HG02943 (cell line): Measurements from ENCODE around the gene IRF3.

ENCODE experiments used
- ATAC-seq: cut with Tn5 transposase; IDR thresholded peaks from one replicate; pipeline ENCODE4 v1.9.1; 2021; ENCODE audit warnings: mild to moderate bottlenecking, low read depth, moderate library complexity; ENCODE audit not compliant: unreplicated experiment

IRF3 gene

DNA sequence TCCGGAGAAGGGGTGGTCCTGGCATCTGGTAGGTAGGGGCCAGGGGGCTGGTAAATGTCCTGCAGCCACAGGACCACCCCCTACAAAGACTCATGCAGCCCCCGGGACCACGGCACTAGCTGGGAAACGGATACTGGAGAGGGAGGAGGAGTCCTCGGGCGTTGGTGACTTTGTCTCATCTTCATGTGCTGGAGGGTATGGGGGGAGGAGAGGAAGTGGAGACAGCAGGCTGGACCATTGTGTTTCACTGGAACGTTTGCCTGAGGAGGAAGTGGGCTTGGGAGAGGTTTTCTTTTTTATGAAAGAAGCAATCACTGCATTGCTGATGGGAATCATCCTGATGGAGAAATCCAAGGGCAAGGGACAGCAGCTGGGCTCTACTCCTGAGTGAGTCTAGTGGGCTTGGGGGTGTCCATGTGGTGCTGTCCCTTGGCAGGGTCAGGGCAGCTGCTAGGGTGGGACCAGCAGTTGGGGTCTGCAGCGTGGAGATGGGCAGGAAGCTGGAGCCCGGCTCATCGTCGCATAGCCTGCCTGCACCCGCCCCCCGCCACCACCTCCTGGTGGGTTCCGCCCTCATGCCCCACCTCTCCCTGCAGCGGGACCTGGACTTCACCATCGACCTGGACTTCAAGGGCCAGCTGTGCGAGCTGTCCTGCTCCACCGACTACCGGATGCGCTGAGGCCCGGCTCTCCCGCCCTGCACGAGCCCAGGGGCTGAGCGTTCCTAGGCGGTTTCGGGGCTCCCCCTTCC, 22.1 kb upstream of the IRF3 start:
- no peak for ATAC-seq

- ATAC-seq = no peak
Observed at GRCh38 chr19:49687150-49687549, 21.5 kb upstream of the IRF3 start.

DNA sequence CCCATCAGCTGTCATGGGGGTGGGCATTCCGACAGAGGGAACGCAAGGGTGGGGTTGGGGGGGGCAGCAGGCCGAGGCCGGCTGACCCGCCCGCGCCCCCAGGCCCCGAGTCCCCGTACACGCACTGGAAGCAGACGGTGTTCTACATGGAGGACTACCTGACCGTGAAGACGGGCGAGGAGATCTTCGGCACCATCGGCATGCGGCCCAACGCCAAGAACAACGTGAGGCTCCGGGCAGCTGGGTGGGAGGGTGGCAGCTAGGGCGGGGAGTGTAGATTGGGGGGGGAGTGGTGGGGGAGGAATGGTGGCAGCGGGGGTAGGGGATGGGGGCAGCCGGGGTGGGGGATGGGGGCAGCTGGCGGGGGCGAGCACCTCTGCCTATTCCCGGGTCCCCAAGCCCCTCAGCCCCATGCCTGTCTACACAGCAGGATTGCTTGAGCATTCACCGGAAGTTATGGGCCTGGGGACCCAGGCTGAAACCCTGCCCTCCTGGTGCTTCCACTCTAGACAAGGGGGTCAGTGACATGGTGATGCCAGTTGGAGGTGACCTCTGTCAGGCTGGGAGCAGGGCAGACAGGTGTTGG, 20.9 kb upstream of the IRF3 start:
- ATAC-seq = no peak

GRCh38 chr19:49685845-49686332, 20.2 kb upstream of the IRF3 start:
- ATAC-seq = no peak

DNA sequence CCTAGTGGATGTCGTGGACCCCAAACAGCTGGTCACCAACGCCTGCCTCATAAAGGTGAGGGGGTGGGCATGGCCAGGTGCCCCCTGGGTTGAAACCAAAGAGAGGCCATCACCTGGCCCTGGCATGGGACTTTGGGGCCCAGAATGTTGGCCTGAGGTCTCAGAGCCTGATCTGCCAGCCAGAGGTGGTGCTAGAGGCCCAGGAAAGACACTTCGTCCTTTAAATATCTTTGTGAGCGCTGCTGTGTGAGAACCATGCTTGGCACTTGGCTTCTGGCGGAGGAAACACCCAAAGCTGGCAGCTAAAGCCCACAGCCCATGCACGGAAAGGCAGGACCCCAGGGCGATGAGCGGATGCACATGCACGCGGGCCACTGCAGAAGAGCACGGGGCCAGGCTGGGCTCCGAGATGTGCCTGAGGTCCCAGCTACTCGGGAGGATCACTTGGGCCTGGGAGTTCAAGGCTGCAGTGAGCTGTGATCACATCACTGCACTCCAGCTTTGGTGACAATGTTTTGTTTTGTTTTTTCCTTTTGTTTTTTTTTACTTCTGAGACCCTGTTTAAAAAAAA, 19.4 kb upstream of the IRF3 start:
- no peak for ATAC-seq

GRCh38 chr19:49684251-49684982, 18.8 kb upstream of the IRF3 start:
- ATAC-seq = no peak

DNA sequence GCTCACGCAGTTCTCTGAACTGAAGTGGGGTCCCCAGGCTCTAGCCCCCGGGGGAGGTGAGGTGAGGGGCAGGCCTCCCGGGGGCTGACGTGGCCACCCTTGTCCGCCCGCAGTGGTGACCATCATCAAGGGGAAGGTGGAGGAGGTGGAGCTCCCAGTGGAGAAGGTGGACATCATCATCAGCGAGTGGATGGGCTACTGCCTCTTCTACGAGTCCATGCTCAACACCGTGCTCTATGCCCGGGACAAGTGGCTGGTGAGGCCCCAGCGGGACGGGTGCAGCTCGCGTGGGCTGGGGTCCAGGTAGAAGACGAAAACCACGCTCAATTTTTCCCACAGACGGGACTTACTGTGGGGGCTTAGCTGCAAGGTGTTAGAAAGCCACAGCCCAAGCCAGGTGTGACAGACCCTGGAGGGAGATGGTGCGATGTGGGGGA, 18.2 kb upstream of the IRF3 start:
- ATAC-seq = no peak

GRCh38 chr19:49682274-49682673, 16.6 kb upstream of the IRF3 start:
- no peak for ATAC-seq

DNA sequence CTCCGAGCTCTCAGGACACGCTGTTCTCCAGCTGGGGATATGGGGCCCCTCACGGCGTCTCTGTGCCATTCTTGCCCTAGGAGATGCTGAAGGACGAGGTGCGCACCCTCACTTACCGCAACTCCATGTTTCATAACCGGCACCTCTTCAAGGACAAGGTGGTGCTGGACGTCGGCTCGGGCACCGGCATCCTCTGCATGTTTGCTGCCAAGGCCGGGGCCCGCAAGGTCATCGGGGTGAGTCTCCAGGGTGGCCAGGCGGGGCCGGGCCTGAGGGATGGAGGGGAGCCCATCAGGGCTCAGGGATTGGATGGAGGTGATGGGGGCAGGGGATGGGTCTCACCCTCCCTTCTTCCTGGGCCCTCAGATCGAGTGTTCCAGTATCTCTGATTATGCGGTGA, 16.2 kb upstream of the IRF3 start:
- ATAC-seq = no peak

DNA sequence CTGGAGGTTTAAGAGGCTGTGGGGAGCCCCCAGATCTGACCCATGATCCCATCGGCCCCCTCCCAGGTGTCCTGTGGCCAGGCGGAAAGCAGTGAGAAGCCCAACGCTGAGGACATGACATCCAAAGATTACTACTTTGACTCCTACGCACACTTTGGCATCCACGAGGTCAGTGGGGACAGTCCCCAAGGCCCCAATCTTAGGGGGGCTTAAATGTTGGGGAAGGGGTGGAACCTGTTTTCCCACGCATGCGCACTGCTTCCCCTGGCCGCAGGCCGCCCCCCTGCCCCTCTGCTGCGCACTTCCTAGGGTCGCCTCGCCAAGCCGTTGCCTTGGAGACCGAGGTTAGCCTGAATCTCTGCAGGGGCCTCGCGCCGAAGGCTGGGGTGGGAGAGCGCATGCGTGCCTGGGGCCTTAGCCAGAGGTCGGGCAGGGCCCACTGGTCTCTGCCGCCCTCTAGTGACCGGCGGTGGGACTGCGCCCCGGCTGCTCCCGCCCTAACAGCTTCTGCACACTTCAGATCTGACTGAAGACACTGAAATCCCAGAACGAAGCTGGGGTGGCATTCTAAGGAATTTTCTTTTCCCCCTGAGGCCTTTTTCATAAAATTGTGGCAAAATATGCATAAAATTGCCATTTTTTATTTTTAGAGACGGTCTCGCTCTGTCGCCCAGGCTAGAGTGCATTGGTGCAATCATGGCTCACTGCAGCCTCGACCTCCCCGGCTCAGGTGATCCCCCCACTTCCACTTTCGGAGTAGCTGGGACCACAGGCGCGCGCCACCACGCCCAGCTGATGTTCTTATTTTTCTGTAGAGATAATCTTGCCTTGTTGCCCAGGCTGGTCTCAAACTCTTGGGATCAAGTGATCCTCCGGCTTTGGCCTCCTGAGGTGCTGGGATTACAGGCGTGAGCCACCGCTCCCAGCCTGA, 15.0 kb upstream of the IRF3 start:
- no peak for ATAC-seq

GRCh38 chr19:49679771-49680413, 14.2 kb upstream of the IRF3 start:
- ATAC-seq = no peak

- no peak for ATAC-seq
Observed at GRCh38 chr19:49678985-49679770, 13.5 kb upstream of the IRF3 start.

- ATAC-seq = no peak
Observed at GRCh38 chr19:49677901-49678674, 12.4 kb upstream of the IRF3 start.

- no peak for ATAC-seq
Observed at GRCh38 chr19:49677231-49677900, 11.7 kb upstream of the IRF3 start, which contains the start of gene PRMT1. TSS of gene PRMT1 (plus strand) at chr19:49677271. CDS start at chr19:49677281, 10 bp downstream.

- ATAC-seq = peak; percentile 60
Observed at GRCh38 chr19:49676784-49677230, 11.2 kb upstream of the IRF3 start.

- ATAC-seq = no peak
Observed at GRCh38 chr19:49676136-49676783, 10.6 kb upstream of the IRF3 start.
